Measurements from ENCODE around the gene UBR4.
"Not testable (repeated sequence)": the region's sequence is repeated elsewhere in the genome, so short reads cannot be mapped to it uniquely, and the experiment has no call there.

The UBR4 gene

GRCh38 chr1:19190468-19190867, 19.6 kb downstream of the UBR4 start:
- DNase-seq (ENCODE audit: low read depth): no peak

GRCh38 chr1:19189270-19189669, 20.8 kb downstream of the UBR4 start:
- DNase-seq (ENCODE audit: low read depth): no peak

GRCh38 chr1:19187852-19188251, 22.2 kb downstream of the UBR4 start:
- DNase-seq (ENCODE audit: low read depth): no peak

- DNase-seq (ENCODE audit: low read depth): no peak
Observed at GRCh38 chr1:19186001-19186400, 24.1 kb downstream of the UBR4 start.

- DNase-seq (ENCODE audit: low read depth): no peak
Observed at GRCh38 chr1:19182223-19182622, 27.8 kb downstream of the UBR4 start.

- not testable (repeated sequence) for DNase-seq (ENCODE audit: low read depth)
Observed at GRCh38 chr1:19180265-19180657, 29.8 kb downstream of the UBR4 start.

- DNase-seq (ENCODE audit: low read depth): no peak
Observed at GRCh38 chr1:19179597-19180264, 30.3 kb downstream of the UBR4 start.

- DNase-seq (ENCODE audit: low read depth): no peak
Observed at GRCh38 chr1:19178734-19179398, 31.2 kb downstream of the UBR4 start.

GRCh38 chr1:19177811-19178210, 32.3 kb downstream of the UBR4 start:
- no peak for DNase-seq (ENCODE audit: low read depth)

- no peak for DNase-seq (ENCODE audit: low read depth)
Observed at GRCh38 chr1:19169642-19170041, 40.4 kb downstream of the UBR4 start.

GRCh38 chr1:19167140-19167539, 42.9 kb downstream of the UBR4 start:
- DNase-seq (ENCODE audit: low read depth): no peak

- DNase-seq (ENCODE audit: low read depth): no peak
Observed at GRCh38 chr1:19166066-19166465, 44.0 kb downstream of the UBR4 start.

GRCh38 chr1:19165501-19165900, 44.6 kb downstream of the UBR4 start:
- no peak for DNase-seq (ENCODE audit: low read depth)

- DNase-seq (ENCODE audit: low read depth): no peak
Observed at GRCh38 chr1:19164274-19165015, 45.6 kb downstream of the UBR4 start.

- DNase-seq (ENCODE audit: low read depth): no peak
Observed at GRCh38 chr1:19163261-19163660, 46.8 kb downstream of the UBR4 start.

- DNase-seq (ENCODE audit: low read depth): no peak
Observed at GRCh38 chr1:19160831-19161230, 49.2 kb downstream of the UBR4 start.

- no peak for DNase-seq (ENCODE audit: low read depth)
Observed at GRCh38 chr1:19157653-19158052, 52.4 kb downstream of the UBR4 start.

GRCh38 chr1:19156676-19157075, 53.4 kb downstream of the UBR4 start:
- DNase-seq (ENCODE audit: low read depth): no peak

GRCh38 chr1:19154876-19155275, 55.2 kb downstream of the UBR4 start:
- DNase-seq (ENCODE audit: low read depth): no peak

GRCh38 chr1:19153169-19153568, 56.9 kb downstream of the UBR4 start:
- no peak for DNase-seq (ENCODE audit: low read depth)

- DNase-seq (ENCODE audit: low read depth): no peak
Observed at GRCh38 chr1:19151537-19151936, 58.5 kb downstream of the UBR4 start.

- no peak for DNase-seq (ENCODE audit: low read depth)
Observed at GRCh38 chr1:19149736-19150135, 60.3 kb downstream of the UBR4 start.

- DNase-seq (ENCODE audit: low read depth): no peak
Observed at GRCh38 chr1:19140465-19140864, 69.6 kb downstream of the UBR4 start.

All from activated T-helper 1 cell treated with Interleukin-2 at 50 U/mL for 16 hours (primary cell).